GM18517 (cell line): ENCODE measurements around the gene CTNND2.
"Not testable (repeated sequence)": the region's sequence is repeated elsewhere in the genome, so short reads cannot be mapped to it uniquely, and the experiment has no call there.

Source experiments
- ATAC-seq: cut with Tn5 transposase; IDR thresholded peaks from one replicate; pipeline ENCODE4 v1.9.1; 2021; ENCODE audit warnings: mild to moderate bottlenecking, moderate library complexity; ENCODE audit not compliant: unreplicated experiment

Gene CTNND2

DNA sequence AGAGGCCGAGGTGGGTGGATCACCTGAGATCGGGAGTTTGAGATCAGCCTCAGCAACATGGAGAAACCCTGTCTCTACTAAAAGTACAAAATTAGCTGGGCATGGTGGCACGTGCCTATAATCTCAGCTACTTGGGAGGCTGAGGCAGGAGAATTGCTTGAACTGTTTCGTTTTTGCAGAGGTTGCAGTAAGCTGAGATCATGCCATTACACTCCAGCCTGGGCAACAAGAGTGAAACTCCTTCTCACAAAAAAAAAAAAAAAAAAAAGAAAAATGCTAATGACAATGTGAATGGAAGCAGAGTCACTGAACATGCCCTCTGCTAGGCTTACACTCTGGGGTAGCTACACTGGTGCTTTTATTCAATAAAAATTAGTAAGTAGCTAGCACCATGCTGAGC is 899.7 kb downstream of the CTNND2 start:
- ATAC-seq, result not testable (repeated sequence)

DNA sequence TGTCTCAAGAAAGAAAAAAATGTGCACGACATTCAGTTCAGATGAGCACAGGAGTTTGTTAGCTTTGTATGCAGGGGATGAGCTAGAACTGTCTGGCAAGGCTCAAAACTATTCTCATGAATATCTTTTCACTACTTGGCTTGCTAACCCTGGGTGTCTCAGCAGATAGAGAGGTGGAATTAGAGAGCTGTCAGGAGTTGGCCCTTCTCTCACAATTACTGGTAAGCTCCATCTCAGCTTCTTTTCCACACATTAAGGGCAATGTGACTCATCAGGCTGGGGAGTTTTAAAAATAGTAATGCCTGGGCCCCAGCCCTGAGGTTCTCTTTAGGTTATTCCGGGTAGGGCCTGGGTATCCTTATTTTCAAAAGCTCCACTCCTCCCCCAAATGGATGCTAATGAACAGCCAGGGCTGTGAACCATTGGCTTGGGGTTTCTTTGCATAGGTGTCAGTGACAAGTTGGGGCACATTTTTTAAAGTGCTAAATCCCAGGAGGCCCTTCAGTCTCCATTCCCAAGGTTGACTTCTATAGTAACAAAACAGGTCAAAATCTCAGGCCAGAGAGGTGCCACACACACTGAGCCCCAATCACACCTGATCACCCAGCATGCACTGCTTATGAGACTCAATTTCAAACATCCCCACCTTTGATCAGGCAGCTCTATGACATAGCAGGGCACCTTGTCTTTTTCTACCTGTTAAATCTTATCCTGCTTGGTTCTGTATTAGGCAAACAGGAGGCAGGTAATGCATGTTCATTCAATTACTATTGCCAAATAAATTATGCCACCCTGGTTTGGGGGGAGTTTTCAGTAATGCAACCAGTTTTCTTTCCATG is 903.5 kb downstream of the CTNND2 start:
- no peak for ATAC-seq

DNA sequence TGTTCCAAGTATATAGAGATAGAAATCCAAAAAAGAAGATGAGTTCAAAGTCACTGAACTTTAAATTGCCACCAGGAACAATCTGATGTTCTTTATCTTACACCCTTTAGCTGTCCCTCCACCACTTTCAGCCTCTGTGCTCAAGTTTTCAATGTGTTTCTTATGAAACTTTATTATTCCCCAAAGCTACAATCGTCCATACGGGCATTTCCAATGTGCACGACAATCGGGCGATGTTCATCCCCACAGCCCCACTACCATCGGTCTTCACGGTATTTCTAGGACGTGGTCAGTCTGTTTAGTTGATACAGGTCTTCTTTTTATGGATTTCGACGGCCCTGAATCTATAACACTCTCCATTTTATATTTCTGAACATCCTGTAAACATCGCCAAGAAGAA is 904.5 kb downstream of the CTNND2 start:
- ATAC-seq, result no peak

GRCh38 chr5:10995891-10996290 is 908.4 kb downstream of the CTNND2 start:
- ATAC-seq, result no peak

- ATAC-seq, result no peak
These were observed 909.9 kb downstream of the CTNND2 start for GRCh38 chr5:10994091-10994986.

DNA sequence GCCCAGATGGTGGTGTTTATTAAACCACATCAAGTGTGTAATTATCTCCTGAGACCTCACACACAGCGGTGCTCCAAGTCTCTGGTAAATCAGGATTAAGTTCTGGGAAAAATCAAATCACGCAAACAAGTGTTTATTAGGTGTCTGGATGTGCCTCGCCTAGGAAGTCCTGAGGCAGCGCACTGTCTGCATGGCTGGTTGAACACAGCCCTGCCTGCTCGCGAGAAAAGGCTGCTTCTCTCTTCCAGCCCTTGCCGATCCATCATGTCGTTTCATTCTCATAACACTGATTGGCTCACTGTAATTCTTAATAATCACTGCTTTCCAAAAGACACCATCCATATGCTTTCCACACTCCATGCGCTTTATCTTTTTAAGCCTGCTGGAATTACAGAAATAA is 913.6 kb downstream of the CTNND2 start:
- ATAC-seq, result no peak

- ATAC-seq, result no peak
These were observed 914.5 kb downstream of the CTNND2 start for GRCh38 chr5:10989577-10990263.

DNA sequence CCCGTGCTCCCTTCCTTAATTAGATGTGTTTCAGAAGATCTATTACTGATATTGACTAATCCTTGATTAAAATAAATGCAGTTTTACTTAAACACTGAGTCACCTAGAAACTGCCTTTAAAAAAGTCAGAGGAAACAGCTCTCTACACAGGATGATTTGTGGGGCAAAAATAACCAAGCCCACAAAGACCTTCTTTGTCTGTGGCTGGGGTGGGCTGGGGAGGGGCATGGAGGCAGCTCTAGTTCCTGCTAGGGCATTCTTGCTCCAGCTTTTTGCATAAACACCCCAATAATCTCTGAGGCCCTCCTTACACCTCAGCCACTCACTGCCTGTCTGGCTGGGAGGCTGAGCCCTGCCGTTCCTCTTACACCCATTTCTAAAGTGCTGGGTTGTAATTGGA is 915.6 kb downstream of the CTNND2 start:
- ATAC-seq, result no peak

GRCh38 chr5:10987925-10988504 is 916.2 kb downstream of the CTNND2 start:
- peak; percentile 83 for ATAC-seq

DNA sequence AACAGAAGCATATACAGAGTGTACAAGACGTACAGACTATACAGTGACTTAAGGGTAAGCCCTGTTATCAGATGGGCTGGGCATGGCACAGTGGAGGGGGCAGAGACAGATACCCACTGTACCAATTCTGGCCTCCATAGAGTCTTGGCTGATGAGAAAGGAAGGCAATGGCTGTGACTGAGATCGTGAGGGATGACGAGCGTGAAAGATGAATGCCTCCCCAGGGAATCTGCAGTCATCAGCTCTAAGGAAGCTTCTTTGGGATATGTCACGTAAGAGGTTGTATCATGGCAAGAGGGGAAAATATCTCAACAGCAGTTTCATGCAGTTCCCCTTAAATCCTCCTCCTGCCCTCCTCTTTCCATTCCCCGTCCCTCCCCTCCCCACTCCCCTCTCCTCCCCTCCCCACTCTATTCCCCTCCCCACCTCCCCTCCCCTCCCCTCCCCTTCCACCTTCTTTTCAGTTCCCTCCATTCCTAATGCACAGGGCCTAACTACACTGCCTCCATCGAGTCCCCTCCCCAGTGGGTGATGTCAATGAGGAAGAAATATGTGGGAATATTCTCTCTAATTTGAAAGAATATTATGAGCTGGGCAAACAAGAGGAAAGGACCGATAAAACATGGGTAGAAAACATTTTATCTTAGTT is 916.8 kb downstream of the CTNND2 start:
- ATAC-seq, result no peak

- ATAC-seq, result peak; percentile 53
These were observed 918.5 kb downstream of the CTNND2 start for GRCh38 chr5:10985721-10986110.

- ATAC-seq, result no peak
These were observed 919.0 kb downstream of the CTNND2 start for GRCh38 chr5:10985091-10985720.

- no peak for ATAC-seq
These were observed 920.1 kb downstream of the CTNND2 start for GRCh38 chr5:10984021-10984715.

- ATAC-seq, result no peak
These were observed 921.6 kb downstream of the CTNND2 start for GRCh38 chr5:10982626-10983025.

- ATAC-seq, result no peak
These were observed 922.3 kb downstream of the CTNND2 start for GRCh38 chr5:10981932-10982331.

- no peak for ATAC-seq
These were observed 927.2 kb downstream of the CTNND2 start for GRCh38 chr5:10977011-10977410.

DNA sequence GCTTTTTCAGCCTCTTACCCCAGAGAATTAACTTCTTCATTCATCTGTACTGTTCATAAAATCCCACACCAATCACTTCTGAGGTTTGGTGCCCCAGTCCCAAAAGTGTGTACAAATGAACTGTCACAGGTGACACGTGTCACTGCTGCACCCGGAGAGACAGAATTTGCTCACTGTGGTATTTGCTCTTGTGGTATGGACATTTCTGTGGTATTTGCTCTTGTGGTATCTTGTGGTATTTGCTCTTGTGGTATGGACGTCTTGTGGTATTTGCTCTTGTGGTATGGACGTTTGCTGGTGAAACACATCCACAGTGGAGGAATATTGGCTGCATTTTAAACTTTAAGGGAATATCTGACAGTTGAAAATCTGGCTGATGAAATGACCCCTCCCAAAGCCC is 928.3 kb downstream of the CTNND2 start:
- ATAC-seq, result no peak

- no peak for ATAC-seq
These were observed 929.4 kb downstream of the CTNND2 start for GRCh38 chr5:10974850-10975249.

DNA sequence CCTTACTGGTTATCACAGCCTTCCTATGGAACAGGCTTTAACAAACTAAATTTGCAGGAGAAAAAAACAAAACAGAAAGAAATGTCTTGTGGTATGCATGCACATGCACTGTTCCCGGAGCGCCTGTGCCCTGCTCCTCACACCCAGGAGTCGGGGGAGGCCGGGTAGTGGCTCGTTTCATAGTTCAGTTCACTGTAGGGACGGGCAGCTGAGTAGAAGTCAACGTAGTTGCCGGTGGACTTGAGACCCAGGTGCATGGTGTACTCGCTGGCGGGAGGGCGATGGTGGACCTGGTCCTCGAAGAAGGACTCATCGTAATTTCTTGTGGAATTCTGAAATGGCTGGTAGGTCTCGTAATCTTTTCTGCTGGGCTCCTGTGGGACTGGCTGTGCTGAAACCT is 930.9 kb downstream of the CTNND2 start:
- ATAC-seq, result no peak
